ENCODE measurements around the gene NKPD1.

- no peak for TF ChIP-seq CTCF (IDR thresholded peaks at IDR 0.05)
- no peak for TF ChIP-seq POLR2A (IDR thresholded peaks at IDR 0.05)
These were observed 14.9 kb upstream of the NKPD1 start for GRCh38 chr19:45175515-45176345.
